ENCODE results near the gene LPCAT4. TPM values are rescaled to one million over a fixed set of nuclear protein-coding genes. Genes with fewer than 3 reads are reported as not detected.

Gene LPCAT4
- total RNA-seq, 1 donor from 2014 or later, result 113 TPM

DNA sequence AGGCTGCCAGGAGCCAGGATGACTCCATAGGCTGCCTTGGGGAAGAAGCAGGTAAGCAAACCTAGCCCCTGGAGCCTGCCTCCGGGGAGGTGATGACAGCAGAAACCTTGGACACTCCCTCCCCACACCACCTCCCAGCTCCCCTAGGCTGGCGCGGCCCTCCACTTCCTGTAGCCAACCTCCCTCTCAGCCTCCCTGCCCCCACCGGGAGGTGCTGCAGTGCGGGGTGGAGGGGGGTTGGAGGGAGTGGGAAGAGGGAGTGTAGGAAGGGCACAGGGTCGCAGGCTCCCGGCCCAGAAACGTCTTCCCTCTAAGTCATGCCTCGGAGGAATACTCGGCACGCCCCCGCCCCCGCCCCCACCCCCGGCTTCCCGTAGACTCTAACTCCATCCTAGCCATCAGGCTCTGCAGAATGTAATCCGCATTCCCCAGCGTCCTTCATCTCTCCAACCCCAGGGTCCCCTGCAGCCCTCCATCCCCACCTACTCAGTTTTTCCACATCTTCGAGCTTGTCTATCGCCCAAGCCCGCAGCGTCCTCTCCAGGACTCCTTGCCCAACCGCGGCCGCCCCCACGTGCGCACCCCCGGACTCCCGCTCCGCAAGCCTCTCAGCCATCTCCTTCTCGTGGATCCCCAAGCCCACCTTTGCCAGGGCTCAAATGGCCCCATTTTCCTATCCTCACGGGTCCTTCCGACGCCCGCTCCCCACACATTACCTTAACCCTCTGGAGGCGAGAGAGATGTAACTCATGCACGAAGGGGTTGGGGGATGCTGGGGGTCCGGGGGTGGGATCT is 528 bp downstream of the LPCAT4 start:
- intact Hi-C loops (cut with DNase I), result loop anchor here (1.0 to 2.0 kb wide), 4 partner anchors 23 to 265 kb away; partner anchors contain the start of genes EMC7, NOP10 and NUTM1
- TF ChIP-seq CTCF (IDR thresholded peaks at IDR 0.05), result no peak

GRCh38 chr15:34365836-34366235 is 1.2 kb downstream of the LPCAT4 start:
- Histone ChIP-seq H3K4me1 (peaks cover 6 to 11% of the 10 kb centered on the region in 2 donors), H3K27me3 (no peaks in the 10 kb centered on the region), H3K27ac (peak overlapping the region; percentile 44 to 95), H3K4me3 (peak overlapping the region; percentile 87 to 90), H3K9me3 (no peaks in the 10 kb centered on the region), H3K36me3 (peaks cover 5 to 18% of the 10 kb centered on the region in 2 donors)
- intact Hi-C loops (cut with DNase I), result loop anchor here (2.0 kb wide), 1 partner anchor 71 kb away; no protein-coding TSS in a partner anchor
- DNase-seq (ENCODE audit: low spot score in 2 of 2), result no peak
- no peak for TF ChIP-seq CTCF (IDR thresholded peaks at IDR 0.05)

More for the DNA sequence above, 528 bp downstream of the LPCAT4 start:
- H3K27me3 ChIP-seq, result no peaks in the 10 kb centered on the region
- H3K4me1 ChIP-seq, result peaks cover 6 to 11% of the 10 kb centered on the region in 2 donors
- peaks cover 0 to 12% of the 10 kb centered on the region in 2 donors for H3K36me3 ChIP-seq
- H3K9me3 ChIP-seq, result no peaks in the 10 kb centered on the region
- peak overlapping the region; percentile 87 to 90 for H3K4me3 ChIP-seq
- H3K27ac ChIP-seq, result peak overlapping the region; percentile 44 to 95
- DNase-seq (ENCODE audit: low spot score in 2 of 2), result peak in 1 of 2 donors; percentile 75

- no peaks in the 10 kb centered on the region for H3K27me3 ChIP-seq
- no peak for DNase-seq (ENCODE audit: low spot score in 2 of 2)
- H3K4me3 ChIP-seq, result peak overlapping the region; percentile 87 to 90
- no peaks in the 10 kb centered on the region for H3K9me3 ChIP-seq
- H3K36me3 ChIP-seq, result peaks cover 8 to 24% of the 10 kb centered on the region in 2 donors
- H3K4me1 ChIP-seq, result peaks cover 6 to 11% of the 10 kb centered on the region in 2 donors
- no peak for TF ChIP-seq CTCF (IDR thresholded peaks at IDR 0.05)
- intact Hi-C loops (cut with DNase I), result no loop called here
- H3K27ac ChIP-seq, result peak overlapping the region in 1 of 2 donors; percentile 44
These were observed 1.7 kb downstream of the LPCAT4 start for GRCh38 chr15:34365091-34365825.

DNA sequence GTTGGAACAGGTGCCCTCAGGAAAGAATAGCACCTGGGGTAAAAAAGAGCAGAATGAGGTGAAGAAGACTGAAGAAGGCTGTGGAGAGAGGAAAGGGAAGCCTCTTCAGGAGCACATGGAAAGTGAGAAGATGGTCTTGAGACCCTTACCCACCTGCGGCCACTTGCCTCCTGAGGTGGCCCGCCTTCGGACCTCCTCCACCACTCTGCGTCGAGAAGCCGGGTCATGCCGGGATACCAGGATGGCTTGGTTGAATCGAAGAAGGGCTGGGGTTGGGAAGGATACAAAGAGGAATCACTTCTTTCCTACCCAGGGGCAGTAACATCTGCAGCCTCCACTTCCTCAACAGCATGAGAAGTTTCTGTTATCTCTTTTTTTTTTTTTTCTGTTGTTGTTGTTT is 3.0 kb downstream of the LPCAT4 start:
- no peaks in the 10 kb centered on the region for H3K9me3 ChIP-seq
- no peaks in the 10 kb centered on the region for H3K27me3 ChIP-seq
- TF ChIP-seq CTCF (IDR thresholded peaks at IDR 0.05), result no peak
- intact Hi-C loops (cut with DNase I), result no loop called here
- peaks cover 6 to 11% of the 10 kb centered on the region in 2 donors for H3K4me1 ChIP-seq
- H3K4me3 ChIP-seq, result no peak overlapping the region
- H3K27ac ChIP-seq, result no peak overlapping the region
- H3K36me3 ChIP-seq, result peaks cover 14 to 36% of the 10 kb centered on the region in 2 donors
- no peak for DNase-seq (ENCODE audit: low spot score in 2 of 2)

DNA sequence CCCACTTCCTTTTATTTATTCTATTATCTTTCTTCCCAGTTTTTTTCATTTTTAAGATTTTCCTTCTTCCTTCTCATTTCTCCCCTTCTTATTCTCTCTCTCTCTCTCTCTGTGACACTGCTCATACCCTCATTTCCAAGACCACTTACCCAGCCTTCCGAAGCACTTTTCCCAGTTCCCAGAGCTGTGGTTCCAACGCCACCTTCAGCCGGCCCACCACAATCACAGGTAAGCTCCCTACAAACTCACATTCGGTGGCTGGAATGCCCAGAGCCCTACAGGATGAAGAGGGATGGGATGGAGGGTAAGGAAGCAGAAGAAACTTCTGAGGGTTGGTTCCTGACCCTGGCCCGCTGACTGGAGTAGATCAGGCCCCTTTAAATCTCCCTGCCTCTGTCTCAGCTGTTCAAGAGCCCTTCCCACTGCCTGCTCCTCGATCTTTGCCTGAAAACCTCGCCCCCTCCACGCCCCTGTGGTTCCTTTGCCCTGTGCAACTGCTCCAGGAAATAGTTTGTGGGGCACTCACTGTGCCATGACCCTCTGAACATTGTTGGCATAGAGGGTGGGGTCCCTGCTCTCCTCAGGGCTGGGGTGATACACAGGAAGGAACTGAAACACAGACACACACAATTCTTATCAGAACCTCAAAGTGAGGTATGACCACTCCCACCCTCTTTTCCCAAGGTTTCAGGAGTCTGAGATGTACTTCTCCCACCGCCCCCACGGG is 4.8 kb downstream of the LPCAT4 start:
- no peaks in the 10 kb centered on the region for H3K9me3 ChIP-seq
- no peak for TF ChIP-seq CTCF (IDR thresholded peaks at IDR 0.05)
- H3K27ac ChIP-seq, result no peak overlapping the region
- H3K27me3 ChIP-seq, result no peaks in the 10 kb centered on the region
- intact Hi-C loops (cut with DNase I), result no loop called here
- H3K4me3 ChIP-seq, result no peak overlapping the region
- peaks cover 19 to 53% of the 10 kb centered on the region in 2 donors for H3K36me3 ChIP-seq
- DNase-seq (ENCODE audit: low spot score in 2 of 2), result no peak
- peaks cover 6 to 8% of the 10 kb centered on the region in 2 donors for H3K4me1 ChIP-seq

Measured in ascending aorta (tissue), 2 donors.